GM10266 (cell line): ENCODE results near the gene CMTM8.

ENCODE experiments used
- DNase-seq: peaks from one replicate; pipeline ENCODE4 v3.0.0; 2012; ENCODE audit errors: extremely low spot score
- CTCF ChIP-seq: IDR thresholded peaks from 2 replicates; pipeline ENCODE4 v1.5.1; 2012; ENCODE audit warnings: mild to moderate bottlenecking, low read depth; ENCODE audit not compliant: control insufficient read depth, insufficient read depth; ENCODE audit errors: missing control alignments

The CMTM8 gene

GRCh38 chr3:32353351-32353750 lies 114.9 kb downstream of the CMTM8 start:
- no peak for TF ChIP-seq CTCF
- no peak for DNase-seq

- no peak for DNase-seq
- no peak for TF ChIP-seq CTCF
Measured at GRCh38 chr3:32354362-32354778, 115.9 kb downstream of the CMTM8 start.

GRCh38 chr3:32355751-32356291 lies 117.3 kb downstream of the CMTM8 start:
- DNase-seq: no peak
- TF ChIP-seq CTCF: no peak

GRCh38 chr3:32359766-32360492 lies 121.4 kb downstream of the CMTM8 start:
- DNase-seq: no peak
- TF ChIP-seq CTCF: no peak

GRCh38 chr3:32360493-32360827 lies 122.0 kb downstream of the CMTM8 start:
- TF ChIP-seq CTCF: no peak
- no peak for DNase-seq

- DNase-seq: no peak
- TF ChIP-seq CTCF: no peak
Measured at GRCh38 chr3:32366638-32367397, 128.3 kb downstream of the CMTM8 start.

- no peak for TF ChIP-seq CTCF
- no peak for DNase-seq
Measured at GRCh38 chr3:32367442-32367841, 129.0 kb downstream of the CMTM8 start.
